Middle frontal gyrus (tissue), 1 donor: ENCODE results near the gene ODF2L.

Experiments used
- DNase-seq: peaks from one replicate; pipeline ENCODE4 v3.0.0-alpha.2; 2015; ENCODE audit warnings: low spot score; ENCODE audit errors: extremely low spot score

Gene ODF2L

GRCh38 chr1:86322241-86322640 lies 73.9 kb downstream of the ODF2L start:
- DNase-seq: no peak

GRCh38 chr1:86318436-86318835 lies 77.7 kb downstream of the ODF2L start:
- DNase-seq: no peak

DNA sequence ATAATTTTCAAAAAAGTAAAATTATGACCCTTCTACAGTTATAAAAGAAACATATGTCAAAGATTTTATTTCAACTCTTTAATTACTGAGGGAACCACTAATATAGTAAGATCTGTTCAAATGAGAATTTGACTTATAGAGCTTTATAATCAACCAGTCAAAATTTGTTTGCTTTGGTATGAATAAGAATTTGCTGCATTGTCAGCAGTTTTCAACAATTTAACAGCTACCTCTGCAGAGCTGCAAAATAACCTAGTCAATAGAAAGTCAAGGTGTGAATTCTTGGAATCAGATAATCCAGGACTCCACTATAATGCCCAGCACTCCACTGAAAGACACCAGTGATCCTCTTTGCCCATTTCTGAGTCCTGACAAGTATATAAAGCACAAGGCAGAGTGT lies 78.2 kb downstream of the ODF2L start:
- DNase-seq: no peak

- DNase-seq: no peak
Observed at GRCh38 chr1:86305731-86306130, 90.4 kb downstream of the ODF2L start.

GRCh38 chr1:86303041-86303690 lies 93.0 kb downstream of the ODF2L start:
- no peak for DNase-seq
